SK-N-SH treated with all-trans-retinoic acid at 6 μM for 48 hours (cell line): Measurements from ENCODE around the gene AP1G2.

Experiments
- ARNTL ChIP-seq: fragments of 450-650 bp; formaldehyde crosslinking; IDR thresholded peaks from 2 replicates; pipeline ENCODE4 v1.5.0; 2020; ENCODE audit warnings: low read depth, mild to moderate bottlenecking, moderate library complexity, borderline replicate concordance
- CSDC2 ChIP-seq: fragments of 250-450 bp; sonication (Bioruptor Pico); IDR thresholded peaks from 2 replicates; pipeline ENCODE4 v1.5.0; 2020; ENCODE audit warnings: mild to moderate bottlenecking, moderate library complexity
- ESRRG ChIP-seq: fragments of 250-450 bp; sonication (Bioruptor Pico); IDR thresholded peaks from 2 replicates; pipeline ENCODE4 v1.6.1; 2021; ENCODE audit warnings: mild to moderate bottlenecking
- ISL1 ChIP-seq: fragments of 250-450 bp; sonication (Bioruptor Pico); IDR thresholded peaks from 2 replicates; pipeline ENCODE4 v2.1.2; 2022; ENCODE audit warnings: mild to moderate bottlenecking, moderate library complexity
- ZFP3 ChIP-seq: fragments of 250-450 bp; sonication (Bioruptor Pico); IDR thresholded peaks from 2 replicates; pipeline ENCODE4 v1.5.0; 2020; ENCODE audit warnings: mild to moderate bottlenecking, moderate library complexity
- ZNF565 ChIP-seq: fragments of 450-650 bp; formaldehyde crosslinking; conservative IDR thresholded peaks from 2 replicates; pipeline ENCODE4 v1.5.0; 2020; ENCODE audit warnings: low read depth, mild to moderate bottlenecking, moderate library complexity
- ZNF70 ChIP-seq: fragments of 450-650 bp; formaldehyde crosslinking; IDR thresholded peaks from 2 replicates; pipeline ENCODE4 v1.5.0; 2020; ENCODE audit warnings: mild to moderate bottlenecking, moderate library complexity
- TF ChIP-seq, protein P1 (sequence below): fragments of 250-450 bp; sonication (Bioruptor Pico); IDR thresholded peaks from 2 replicates; pipeline ENCODE4 v1.8.0; 2020; ENCODE audit warnings: mild to moderate bottlenecking, moderate library complexity, borderline replicate concordance
- TF ChIP-seq, protein P2 (sequence below): fragments of 250-450 bp; sonication (Bioruptor Pico); IDR thresholded peaks from 2 replicates; pipeline ENCODE4 v1.5.1; 2021; ENCODE audit warnings: mild to moderate bottlenecking, moderate library complexity
- TF ChIP-seq, protein P3 (sequence below): fragments of 250-450 bp; sonication (Bioruptor Pico); IDR thresholded peaks from 2 replicates; pipeline ENCODE4 v1.8.0; 2021; ENCODE audit warnings: low read depth, mild to moderate bottlenecking, moderate library complexity, borderline replicate concordance
- TF ChIP-seq, protein P4 (sequence below): fragments of 250-450 bp; sonication (Bioruptor Pico); IDR thresholded peaks from 2 replicates; pipeline ENCODE4 v1.5.0; 2020; ENCODE audit warnings: mild to moderate bottlenecking, moderate library complexity

DNA sequence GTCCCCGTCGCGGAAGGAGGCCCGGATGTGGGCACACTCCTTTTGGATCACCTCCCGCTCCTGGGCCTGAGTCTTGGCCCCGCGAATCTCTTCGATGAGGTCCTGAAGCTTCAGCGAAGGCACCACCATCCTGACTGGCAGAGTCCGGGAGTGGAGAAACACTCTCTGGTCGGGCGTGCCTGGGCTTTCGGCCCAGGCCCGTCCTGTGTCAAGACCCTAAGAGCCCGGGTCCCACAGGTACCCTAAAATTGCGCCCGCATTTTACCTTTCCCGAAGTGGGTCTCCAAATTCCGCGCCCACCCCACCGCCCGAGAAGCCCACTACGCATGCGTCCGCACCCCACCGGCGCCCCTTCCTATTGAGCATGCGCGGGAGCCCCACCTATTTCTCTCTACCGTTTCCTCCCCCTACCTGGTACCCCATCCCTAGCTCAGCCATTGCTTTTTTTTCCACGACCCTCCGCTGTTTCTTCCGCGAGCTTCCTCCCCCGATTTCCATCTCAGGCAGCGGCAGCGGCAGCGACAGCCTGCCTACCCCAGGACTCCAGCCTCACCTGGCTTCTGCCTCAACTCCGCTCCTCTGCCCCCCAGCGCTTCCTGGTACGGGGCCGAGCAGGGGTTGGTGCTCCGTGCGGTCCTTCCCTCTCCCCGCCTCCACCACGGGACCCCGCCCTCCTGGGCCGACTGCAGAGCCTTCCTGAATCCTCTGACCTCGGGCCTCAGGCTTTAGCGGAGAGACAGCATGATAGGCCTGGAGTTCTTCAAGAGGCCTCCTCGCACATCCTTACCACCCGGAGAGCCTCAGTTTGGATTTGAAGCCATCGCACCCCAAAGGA, at the start of gene AP1G2:
- TF ChIP-seq ZFP3 (CRISPR knock-in tag) (no peak), ESRRG (CRISPR knock-in tag) (0 out of 2 replicates have a peak, but pooled peaks have one; percentile 5), ARNTL (CRISPR knock-in tag) (no peak), ISL1 (CRISPR knock-in tag) (no peak), ZNF565 (no peak), ZNF70 (CRISPR knock-in tag) (no peak), CSDC2 (CRISPR knock-in tag) (no peak)
- TF ChIP-seq, protein P1, sequence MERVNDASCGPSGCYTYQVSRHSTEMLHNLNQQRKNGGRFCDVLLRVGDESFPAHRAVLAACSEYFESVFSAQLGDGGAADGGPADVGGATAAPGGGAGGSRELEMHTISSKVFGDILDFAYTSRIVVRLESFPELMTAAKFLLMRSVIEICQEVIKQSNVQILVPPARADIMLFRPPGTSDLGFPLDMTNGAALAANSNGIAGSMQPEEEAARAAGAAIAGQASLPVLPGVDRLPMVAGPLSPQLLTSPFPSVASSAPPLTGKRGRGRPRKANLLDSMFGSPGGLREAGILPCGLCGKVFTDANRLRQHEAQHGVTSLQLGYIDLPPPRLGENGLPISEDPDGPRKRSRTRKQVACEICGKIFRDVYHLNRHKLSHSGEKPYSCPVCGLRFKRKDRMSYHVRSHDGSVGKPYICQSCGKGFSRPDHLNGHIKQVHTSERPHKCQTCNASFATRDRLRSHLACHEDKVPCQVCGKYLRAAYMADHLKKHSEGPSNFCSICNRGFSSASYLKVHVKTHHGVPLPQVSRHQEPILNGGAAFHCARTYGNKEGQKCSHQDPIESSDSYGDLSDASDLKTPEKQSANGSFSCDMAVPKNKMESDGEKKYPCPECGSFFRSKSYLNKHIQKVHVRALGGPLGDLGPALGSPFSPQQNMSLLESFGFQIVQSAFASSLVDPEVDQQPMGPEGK (CRISPR knock-in tag): peak; percentile 19; the same call in 1 of the 2 replicates
- TF ChIP-seq, protein P2, sequence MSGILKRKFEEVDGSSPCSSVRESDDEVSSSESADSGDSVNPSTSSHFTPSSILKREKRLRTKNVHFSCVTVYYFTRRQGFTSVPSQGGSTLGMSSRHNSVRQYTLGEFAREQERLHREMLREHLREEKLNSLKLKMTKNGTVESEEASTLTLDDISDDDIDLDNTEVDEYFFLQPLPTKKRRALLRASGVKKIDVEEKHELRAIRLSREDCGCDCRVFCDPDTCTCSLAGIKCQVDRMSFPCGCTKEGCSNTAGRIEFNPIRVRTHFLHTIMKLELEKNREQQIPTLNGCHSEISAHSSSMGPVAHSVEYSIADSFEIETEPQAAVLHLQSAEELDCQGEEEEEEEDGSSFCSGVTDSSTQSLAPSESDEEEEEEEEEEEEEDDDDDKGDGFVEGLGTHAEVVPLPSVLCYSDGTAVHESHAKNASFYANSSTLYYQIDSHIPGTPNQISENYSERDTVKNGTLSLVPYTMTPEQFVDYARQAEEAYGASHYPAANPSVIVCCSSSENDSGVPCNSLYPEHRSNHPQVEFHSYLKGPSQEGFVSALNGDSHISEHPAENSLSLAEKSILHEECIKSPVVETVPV (CRISPR knock-in tag): 0 out of 2 replicates have a peak, but pooled peaks have one; percentile 8
- TF ChIP-seq, protein P3, sequence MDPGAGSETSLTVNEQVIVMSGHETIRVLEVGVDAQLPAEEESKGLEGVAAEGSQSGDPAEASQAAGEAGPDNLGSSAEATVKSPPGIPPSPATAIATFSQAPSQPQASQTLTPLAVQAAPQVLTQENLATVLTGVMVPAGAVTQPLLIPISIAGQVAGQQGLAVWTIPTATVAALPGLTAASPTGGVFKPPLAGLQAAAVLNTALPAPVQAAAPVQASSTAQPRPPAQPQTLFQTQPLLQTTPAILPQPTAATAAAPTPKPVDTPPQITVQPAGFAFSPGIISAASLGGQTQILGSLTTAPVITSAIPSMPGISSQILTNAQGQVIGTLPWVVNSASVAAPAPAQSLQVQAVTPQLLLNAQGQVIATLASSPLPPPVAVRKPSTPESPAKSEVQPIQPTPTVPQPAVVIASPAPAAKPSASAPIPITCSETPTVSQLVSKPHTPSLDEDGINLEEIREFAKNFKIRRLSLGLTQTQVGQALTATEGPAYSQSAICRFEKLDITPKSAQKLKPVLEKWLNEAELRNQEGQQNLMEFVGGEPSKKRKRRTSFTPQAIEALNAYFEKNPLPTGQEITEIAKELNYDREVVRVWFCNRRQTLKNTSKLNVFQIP (CRISPR knock-in tag): no peak
- TF ChIP-seq, protein P4, sequence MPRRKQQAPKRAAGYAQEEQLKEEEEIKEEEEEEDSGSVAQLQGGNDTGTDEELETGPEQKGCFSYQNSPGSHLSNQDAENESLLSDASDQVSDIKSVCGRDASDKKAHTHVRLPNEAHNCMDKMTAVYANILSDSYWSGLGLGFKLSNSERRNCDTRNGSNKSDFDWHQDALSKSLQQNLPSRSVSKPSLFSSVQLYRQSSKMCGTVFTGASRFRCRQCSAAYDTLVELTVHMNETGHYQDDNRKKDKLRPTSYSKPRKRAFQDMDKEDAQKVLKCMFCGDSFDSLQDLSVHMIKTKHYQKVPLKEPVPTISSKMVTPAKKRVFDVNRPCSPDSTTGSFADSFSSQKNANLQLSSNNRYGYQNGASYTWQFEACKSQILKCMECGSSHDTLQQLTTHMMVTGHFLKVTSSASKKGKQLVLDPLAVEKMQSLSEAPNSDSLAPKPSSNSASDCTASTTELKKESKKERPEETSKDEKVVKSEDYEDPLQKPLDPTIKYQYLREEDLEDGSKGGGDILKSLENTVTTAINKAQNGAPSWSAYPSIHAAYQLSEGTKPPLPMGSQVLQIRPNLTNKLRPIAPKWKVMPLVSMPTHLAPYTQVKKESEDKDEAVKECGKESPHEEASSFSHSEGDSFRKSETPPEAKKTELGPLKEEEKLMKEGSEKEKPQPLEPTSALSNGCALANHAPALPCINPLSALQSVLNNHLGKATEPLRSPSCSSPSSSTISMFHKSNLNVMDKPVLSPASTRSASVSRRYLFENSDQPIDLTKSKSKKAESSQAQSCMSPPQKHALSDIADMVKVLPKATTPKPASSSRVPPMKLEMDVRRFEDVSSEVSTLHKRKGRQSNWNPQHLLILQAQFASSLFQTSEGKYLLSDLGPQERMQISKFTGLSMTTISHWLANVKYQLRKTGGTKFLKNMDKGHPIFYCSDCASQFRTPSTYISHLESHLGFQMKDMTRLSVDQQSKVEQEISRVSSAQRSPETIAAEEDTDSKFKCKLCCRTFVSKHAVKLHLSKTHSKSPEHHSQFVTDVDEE (CRISPR knock-in tag): no peak
